SH-SY5Y (cell line): ENCODE data around the gene ASB4.

Source experiments
- GATA2 ChIP-seq: IDR thresholded peaks from 2 replicates; pipeline ENCODE4 v1.6.1; 2011; ENCODE audit warnings: mild to moderate bottlenecking, low read depth, low read length
- GATA3 ChIP-seq: IDR thresholded peaks from 2 replicates; pipeline ENCODE4 v1.6.1; 2011; ENCODE audit warnings: low read depth, mild to moderate bottlenecking, low read length, moderate library complexity

ASB4 gene

GRCh38 chr7:95529701-95530100 is 44.0 kb downstream of the ASB4 start:
- TF ChIP-seq GATA2 (no peak), GATA3 (no peak)

GRCh38 chr7:95530881-95531280 is 45.1 kb downstream of the ASB4 start:
- no peak for TF ChIP-seq GATA3
- TF ChIP-seq GATA2, result no peak

GRCh38 chr7:95531605-95532219 is 46.0 kb downstream of the ASB4 start:
- TF ChIP-seq GATA3, result no peak
- no peak for TF ChIP-seq GATA2

- TF ChIP-seq GATA3 (no peak), GATA2 (no peak)
Measured at GRCh38 chr7:95534796-95535195, 49.1 kb downstream of the ASB4 start.

GRCh38 chr7:95535662-95536061 is 49.9 kb downstream of the ASB4 start:
- TF ChIP-seq GATA3 (no peak), GATA2 (no peak)

- no peak for TF ChIP-seq GATA2
- TF ChIP-seq GATA3, result no peak
Measured at GRCh38 chr7:95536656-95537311, 51.0 kb downstream of the ASB4 start.

- TF ChIP-seq GATA2, result no peak
- no peak for TF ChIP-seq GATA3
Measured at GRCh38 chr7:95537468-95537867, 51.7 kb downstream of the ASB4 start.

GRCh38 chr7:95539426-95539825 is 53.7 kb downstream of the ASB4 start:
- no peak for TF ChIP-seq GATA2
- no peak for TF ChIP-seq GATA3

GRCh38 chr7:95540366-95540765 is 54.6 kb downstream of the ASB4 start:
- no peak for TF ChIP-seq GATA2
- TF ChIP-seq GATA3, result no peak

- TF ChIP-seq GATA2, result no peak
- TF ChIP-seq GATA3, result no peak
Measured at GRCh38 chr7:95543312-95543711, 57.6 kb downstream of the ASB4 start.

- TF ChIP-seq GATA3 (no peak), GATA2 (no peak)
Measured at GRCh38 chr7:95544171-95544570, 58.4 kb downstream of the ASB4 start.

- no peak for TF ChIP-seq GATA2
- TF ChIP-seq GATA3, result no peak
Measured at GRCh38 chr7:95545007-95545615, 59.4 kb downstream of the ASB4 start.

- TF ChIP-seq GATA2 (no peak), GATA3 (no peak)
Measured at GRCh38 chr7:95545673-95546072, 59.9 kb downstream of the ASB4 start.

GRCh38 chr7:95546647-95547046 is 60.9 kb downstream of the ASB4 start:
- TF ChIP-seq GATA2, result no peak
- no peak for TF ChIP-seq GATA3
